Smooth muscle cell (in vitro differentiated cells): ENCODE measurements around the gene USH1G. TPM values are rescaled to one million over a fixed set of nuclear protein-coding genes. Genes with fewer than 3 reads are reported as not detected.
"Not testable (repeated sequence)": the region's sequence is repeated elsewhere in the genome, so short reads cannot be mapped to it uniquely, and the experiment has no call there.

ENCODE experiments used
- DNase-seq: peaks from one replicate; lab custom pipeline; 2025; ENCODE audit not compliant: unreplicated experiment; lab: John Stamatoyannopoulos, UW
- H2AFZ ChIP-seq: fragments of 200-600 bp; sonication (generic); 2 replicates; pipeline ENCODE4 v1.6.0; 2016; ENCODE audit warnings: antibody characterized with exemption, low read depth, mild to moderate bottlenecking
- H3F3A ChIP-seq: fragments of 200-600 bp; sonication (generic); 2 replicates; pipeline ENCODE4 v1.6.0; 2017; ENCODE audit warnings: antibody characterized with exemption, low read depth
- H3K27ac ChIP-seq: fragments of 200-600 bp; sonication (generic); 2 replicates; pipeline ENCODE4 v1.5.1; 2016; ENCODE audit warnings: low read depth, mild to moderate bottlenecking
- H3K27me3 ChIP-seq: fragments of 200-600 bp; sonication (generic); 2 replicates; pipeline ENCODE4 v1.6.1; 2016; ENCODE audit warnings: low read depth, mild to moderate bottlenecking
- H3K36me3 ChIP-seq: fragments of 200-600 bp; sonication (generic); 2 replicates; pipeline ENCODE4 v1.5.1; 2016; ENCODE audit warnings: low read depth
- H3K4me1 ChIP-seq: fragments of 200-600 bp; sonication (generic); 2 replicates; pipeline ENCODE4 v1.5.1; 2016; ENCODE audit warnings: low read depth
- H3K4me2 ChIP-seq: fragments of 200-600 bp; sonication (generic); 2 replicates; pipeline ENCODE4 v1.6.0; 2016; ENCODE audit warnings: mild to moderate bottlenecking
- H3K4me3 ChIP-seq: fragments of 200-600 bp; sonication (generic); 2 replicates; pipeline ENCODE4 v1.5.1; 2016; ENCODE audit warnings: mild to moderate bottlenecking
- H3K79me2 ChIP-seq: fragments of 200-600 bp; sonication (generic); 2 replicates; pipeline ENCODE4 v1.6.0; 2016; ENCODE audit warnings: low read depth, mild to moderate bottlenecking
- H3K9ac ChIP-seq: fragments of 200-600 bp; sonication (generic); 2 replicates; pipeline ENCODE4 v1.6.0; 2016; ENCODE audit warnings: low read depth
- H3K9me3 ChIP-seq: fragments of 200-600 bp; sonication (generic); replicated peaks from 2 replicates; pipeline ENCODE4 v1.5.1; 2016; ENCODE audit warnings: low read depth
- H4K20me1 ChIP-seq: fragments of 200-600 bp; sonication (generic); 2 replicates; pipeline ENCODE4 v1.6.0; 2016; ENCODE audit warnings: low read depth
- CTCF ChIP-seq: fragments of 200-600 bp; sonication (generic); IDR thresholded peaks from 2 replicates; pipeline ENCODE4 v1.5.1; 2017; ENCODE audit warnings: borderline replicate concordance, mild to moderate bottlenecking, antibody characterized with exemption; ENCODE audit not compliant: insufficient read depth, poor library complexity, severe bottlenecking
- WGBS: methylation state at CpG from one replicate; pipeline ENCODE4 v1.1.7; 2016; ENCODE audit warnings: low lambda C conversion rate; 5-methylcytosine and 5-hydroxymethylcytosine counted together
- polyA plus RNA-seq: library from polyadenylated mRNA; unstranded; fragments of >200 nt; fragmentation: Nextera tagmentation; extraction: Ambion mirVana; gene quantifications from 2 replicates; pipeline ENCODE4 v1.2.1, GENCODE V29; 2016
- total RNA-seq: library from RNA; depleted of rRNA; stranded (reverse); fragments of >200 nt; gene quantifications from 2 replicates; pipeline ENCODE4 v1.2.3, GENCODE V29; 2014

The USH1G gene
- total and polyA plus RNA-seq, 2 experiments from 2014 or later: 0.32 to 0.49 TPM

GRCh38 chr17:74870512-74870911 is 52.5 kb downstream of the USH1G start:
- Histone ChIP-seq H4K20me1 (no peaks in the 10 kb centered on the region), H3K79me2 (no peaks in the 10 kb centered on the region), H3K36me3 (no peaks in the 10 kb centered on the region), H2AFZ (no peak overlapping the region), H3K4me3 (no peak overlapping the region), H3K27ac (no peak overlapping the region), H3F3A (no peaks in the 10 kb centered on the region), H3K4me2 (no peak overlapping the region), H3K9me3 (no peaks in the 10 kb centered on the region), H3K4me1 (peaks cover 12% of the 10 kb centered on the region), H3K27me3 (no peaks in the 10 kb centered on the region), H3K9ac (no peak overlapping the region)
- 82% methylated on average over 3 of the region's 3 CpGs for WGBS
- no peak for TF ChIP-seq CTCF
- no peak for DNase-seq

- H3K4me3 ChIP-seq, DNase-seq, H3F3A ChIP-seq, H3K79me2 ChIP-seq, H3K9me3 ChIP-seq, H4K20me1 ChIP-seq, H3K27me3 ChIP-seq, H3K27ac ChIP-seq, H3K9ac ChIP-seq, H2AFZ ChIP-seq, H3K36me3 ChIP-seq, H3K4me2 ChIP-seq: not testable (repeated sequence)
- 95% methylated on average over 9 of the region's 9 CpGs for WGBS
- H3K4me1 ChIP-seq: peaks cover 12% of the 10 kb centered on the region
Measured at GRCh38 chr17:74870028-74870427, 53.0 kb downstream of the USH1G start.

- no peaks in the 10 kb centered on the region for H3K9me3 ChIP-seq
- H3K4me3 ChIP-seq: no peak overlapping the region
- no peaks in the 10 kb centered on the region for H3K27me3 ChIP-seq
- peaks cover 9% of the 10 kb centered on the region for H3K4me1 ChIP-seq
- WGBS: 96% methylated on average over 6 of the region's 6 CpGs
- H3K27ac ChIP-seq: no peak overlapping the region
- DNase-seq: no peak
- H3K9ac ChIP-seq: no peak overlapping the region
- H3K36me3 ChIP-seq: no peaks in the 10 kb centered on the region
- no peaks in the 10 kb centered on the region for H3K79me2 ChIP-seq
- H3F3A ChIP-seq: no peaks in the 10 kb centered on the region
- TF ChIP-seq CTCF: no peak
- no peaks in the 10 kb centered on the region for H4K20me1 ChIP-seq
- H3K4me2 ChIP-seq: no peak overlapping the region
- no peak overlapping the region for H2AFZ ChIP-seq
Measured at GRCh38 chr17:74868908-74869255, 54.2 kb downstream of the USH1G start.

- no peak for TF ChIP-seq CTCF
- no peak overlapping the region for H3K4me3 ChIP-seq
- H3F3A ChIP-seq: no peaks in the 10 kb centered on the region
- no peaks in the 10 kb centered on the region for H3K79me2 ChIP-seq
- H3K4me2 ChIP-seq: no peak overlapping the region
- no peak overlapping the region for H3K27ac ChIP-seq
- H3K9ac ChIP-seq: no peak overlapping the region
- no peaks in the 10 kb centered on the region for H3K36me3 ChIP-seq
- no peaks in the 10 kb centered on the region for H3K27me3 ChIP-seq
- 86% methylated on average over 10 of the region's 12 CpGs for WGBS
- H3K4me1 ChIP-seq: peaks cover 7% of the 10 kb centered on the region
- no peak for DNase-seq
- no peak overlapping the region for H2AFZ ChIP-seq
- H4K20me1 ChIP-seq: no peaks in the 10 kb centered on the region
- no peaks in the 10 kb centered on the region for H3K9me3 ChIP-seq
Measured at GRCh38 chr17:74868251-74868907, 54.7 kb downstream of the USH1G start.
